ENCODE measurements around the gene UVRAG. TPM values are rescaled to one million over a fixed set of nuclear protein-coding genes. Genes with fewer than 3 reads are reported as not detected.

The UVRAG gene
- total RNA-seq, 3 donors from 2014 or later: 43.3 to 73.0 (median 48.9) TPM

GRCh38 chr11:75834728-75835127 lies 19.7 kb downstream of the UVRAG start:
- DNase-seq (ENCODE audit: low spot score in 2 of 2): no peak
- Histone ChIP-seq H3K27me3 (no peaks in the 10 kb centered on the region), H3K9me3 (no peaks in the 10 kb centered on the region), H3K4me3 (no peak overlapping the region), H3K27ac (no peak overlapping the region), H3K36me3 (no peaks in the 10 kb centered on the region), H3K4me1 (peaks cover 0 to 3% of the 10 kb centered on the region in 2 donors)
- no peak for TF ChIP-seq CTCF (IDR thresholded peaks at IDR 0.05)
- TF ChIP-seq POLR2A (IDR thresholded peaks at IDR 0.05): no peak
- TF ChIP-seq POLR2AphosphoS5 (IDR thresholded peaks at IDR 0.05): no peak
- intact Hi-C loops (cut with DNase I; ENCODE audit: low total_unique reads): no loop called here

GRCh38 chr11:75836417-75836816 lies 21.4 kb downstream of the UVRAG start:
- no peak for DNase-seq (ENCODE audit: low spot score in 2 of 2)
- Histone ChIP-seq H3K4me1 (peaks cover 0 to 13% of the 10 kb centered on the region in 2 donors), H3K9me3 (no peaks in the 10 kb centered on the region), H3K4me3 (no peak overlapping the region), H3K27me3 (no peaks in the 10 kb centered on the region), H3K36me3 (no peaks in the 10 kb centered on the region), H3K27ac (no peak overlapping the region)
- intact Hi-C loops (cut with DNase I; ENCODE audit: low total_unique reads): no loop called here
- TF ChIP-seq POLR2AphosphoS5 (IDR thresholded peaks at IDR 0.05) (no peak), POLR2A (IDR thresholded peaks at IDR 0.05) (no peak), CTCF (IDR thresholded peaks at IDR 0.05) (no peak)

- DNase-seq (ENCODE audit: low spot score in 2 of 2): no peak
- Histone ChIP-seq H3K27ac (no peak overlapping the region), H3K9me3 (no peaks in the 10 kb centered on the region), H3K4me1 (peaks cover 0 to 13% of the 10 kb centered on the region in 2 donors), H3K27me3 (no peaks in the 10 kb centered on the region), H3K4me3 (no peak overlapping the region), H3K36me3 (no peaks in the 10 kb centered on the region)
- intact Hi-C loops (cut with DNase I; ENCODE audit: low total_unique reads): no loop called here
- no peak for TF ChIP-seq CTCF (IDR thresholded peaks at IDR 0.05)
- TF ChIP-seq POLR2AphosphoS5 (IDR thresholded peaks at IDR 0.05): no peak
- TF ChIP-seq POLR2A (IDR thresholded peaks at IDR 0.05): no peak
Measured at GRCh38 chr11:75839851-75840250, 24.8 kb downstream of the UVRAG start.

- Histone ChIP-seq H3K9me3 (no peaks in the 10 kb centered on the region), H3K36me3 (no peaks in the 10 kb centered on the region), H3K4me1 (peaks cover 0 to 13% of the 10 kb centered on the region in 2 donors), H3K4me3 (no peak overlapping the region), H3K27ac (no peak overlapping the region), H3K27me3 (no peaks in the 10 kb centered on the region)
- intact Hi-C loops (cut with DNase I; ENCODE audit: low total_unique reads): no loop called here
- DNase-seq (ENCODE audit: low spot score in 2 of 2): no peak
- TF ChIP-seq CTCF (IDR thresholded peaks at IDR 0.05) (no peak), POLR2A (IDR thresholded peaks at IDR 0.05) (no peak), POLR2AphosphoS5 (IDR thresholded peaks at IDR 0.05) (no peak)
Measured at GRCh38 chr11:75840522-75840921, 25.5 kb downstream of the UVRAG start.

GRCh38 chr11:75841739-75842138 lies 26.7 kb downstream of the UVRAG start:
- no peak overlapping the region for H3K27ac ChIP-seq
- TF ChIP-seq POLR2AphosphoS5 (IDR thresholded peaks at IDR 0.05) (no peak), CTCF (IDR thresholded peaks at IDR 0.05) (no peak), POLR2A (IDR thresholded peaks at IDR 0.05) (no peak)
- H3K36me3 ChIP-seq: no peaks in the 10 kb centered on the region
- no peaks in the 10 kb centered on the region for H3K27me3 ChIP-seq
- intact Hi-C loops (cut with DNase I; ENCODE audit: low total_unique reads): no loop called here
- DNase-seq (ENCODE audit: low spot score in 2 of 2): no peak
- H3K4me3 ChIP-seq: no peak overlapping the region
- no peaks in the 10 kb centered on the region for H3K9me3 ChIP-seq
- H3K4me1 ChIP-seq: peaks cover 0 to 13% of the 10 kb centered on the region in 2 donors
